Measurements from ENCODE around the gene MCM10. TPM values are rescaled to one million over a fixed set of nuclear protein-coding genes. Genes with fewer than 3 reads are reported as not detected.

Gene MCM10
- total RNA-seq, 2 donors from 2014 or later = 0.27 TPM; not detected in 1

- Histone ChIP-seq H3K9me3 (no peaks in the 10 kb centered on the region), H3K4me1 (ENCODE audit: control insufficient read depth in 1 of 2, low read depth in 2 of 2) (peaks cover 3 to 15% of the 10 kb centered on the region in 2 donors), H3K27ac (no peak overlapping the region), H3K36me3 (no peaks in the 10 kb centered on the region), H3K27me3 (replicated peaks; ENCODE audit: insufficient read depth) (no peaks in the 10 kb centered on the region), H3K4me3 (no peak overlapping the region)
- no peak for ATAC-seq (ENCODE audit: insufficient number of reproducible peaks, low FRiP score, low read depth)
- no peak for DNase-seq (ENCODE audit: low spot score)
- no peak for TF ChIP-seq CTCF (IDR thresholded peaks at IDR 0.05)
Observed at GRCh38 chr10:13165177-13165576, 3.8 kb downstream of the MCM10 start.

GRCh38 chr10:13167568-13167967 is 6.2 kb downstream of the MCM10 start:
- ATAC-seq (ENCODE audit: insufficient number of reproducible peaks, low FRiP score, low read depth) = no peak
- TF ChIP-seq CTCF (IDR thresholded peaks at IDR 0.05) = no peak
- Histone ChIP-seq H3K27ac (no peak overlapping the region), H3K27me3 (replicated peaks; ENCODE audit: insufficient read depth) (no peaks in the 10 kb centered on the region), H3K4me3 (no peak overlapping the region), H3K36me3 (no peaks in the 10 kb centered on the region), H3K4me1 (ENCODE audit: control insufficient read depth in 1 of 2, low read depth in 2 of 2) (no peaks in the 10 kb centered on the region), H3K9me3 (no peaks in the 10 kb centered on the region)
- DNase-seq (ENCODE audit: low spot score) = no peak

DNA sequence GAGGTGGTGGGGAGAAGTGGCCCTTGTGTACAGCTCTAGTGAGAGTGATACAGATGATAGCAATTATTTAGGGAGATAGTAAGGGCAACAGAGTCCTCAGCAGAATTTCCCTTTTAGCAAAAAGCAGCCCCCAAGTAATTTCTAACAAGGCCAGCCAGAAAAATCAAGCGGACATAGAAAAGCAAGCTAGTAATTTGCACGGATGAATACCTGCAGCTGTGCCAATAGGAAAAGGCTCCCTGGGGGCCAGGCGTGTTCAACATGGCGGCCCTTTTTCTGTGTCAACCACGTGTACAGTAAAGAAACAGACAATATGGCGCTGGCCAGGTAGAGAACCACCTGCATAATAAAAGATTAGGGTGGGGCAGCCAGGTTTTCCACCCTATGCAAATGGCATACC is 7.4 kb downstream of the MCM10 start:
- no peak overlapping the region for H3K4me3 ChIP-seq
- TF ChIP-seq CTCF (IDR thresholded peaks at IDR 0.05) = no peak
- H3K27ac ChIP-seq = no peak overlapping the region
- no peaks in the 10 kb centered on the region for H3K9me3 ChIP-seq
- DNase-seq (ENCODE audit: low spot score) (no peak), ATAC-seq (ENCODE audit: insufficient number of reproducible peaks, low FRiP score, low read depth) (no peak)
- no peaks in the 10 kb centered on the region for H3K36me3 ChIP-seq
- H3K27me3 ChIP-seq (replicated peaks; ENCODE audit: insufficient read depth) = no peaks in the 10 kb centered on the region
- no peaks in the 10 kb centered on the region for H3K4me1 ChIP-seq (ENCODE audit: control insufficient read depth in 1 of 2, low read depth in 2 of 2)

- Histone ChIP-seq H3K9me3 (no peaks in the 10 kb centered on the region), H3K27me3 (replicated peaks; ENCODE audit: insufficient read depth) (no peaks in the 10 kb centered on the region), H3K4me1 (ENCODE audit: control insufficient read depth in 1 of 2, low read depth in 2 of 2) (no peaks in the 10 kb centered on the region), H3K36me3 (no peaks in the 10 kb centered on the region), H3K4me3 (no peak overlapping the region), H3K27ac (no peak overlapping the region)
- no peak for DNase-seq (ENCODE audit: low spot score)
- no peak for ATAC-seq (ENCODE audit: insufficient number of reproducible peaks, low FRiP score, low read depth)
- TF ChIP-seq CTCF (IDR thresholded peaks at IDR 0.05) = no peak
Observed at GRCh38 chr10:13173616-13174015, 12.3 kb downstream of the MCM10 start.

- peaks cover 0 to 8% of the 10 kb centered on the region in 2 donors for H3K4me1 ChIP-seq (ENCODE audit: control insufficient read depth in 1 of 2, low read depth in 2 of 2)
- no peaks in the 10 kb centered on the region for H3K9me3 ChIP-seq
- H3K36me3 ChIP-seq = no peaks in the 10 kb centered on the region
- no peak overlapping the region for H3K4me3 ChIP-seq
- DNase-seq (ENCODE audit: low spot score) (no peak), ATAC-seq (ENCODE audit: insufficient number of reproducible peaks, low FRiP score, low read depth) (no peak)
- TF ChIP-seq CTCF (IDR thresholded peaks at IDR 0.05) = no peak
- H3K27me3 ChIP-seq (replicated peaks; ENCODE audit: insufficient read depth) = no peaks in the 10 kb centered on the region
- H3K27ac ChIP-seq = no peak overlapping the region
Observed at GRCh38 chr10:13180788-13181187, 19.4 kb downstream of the MCM10 start.
